Erythroblast (primary cell): ENCODE data around the gene VCX2.
"Not testable (repeated sequence)": the region's sequence is repeated elsewhere in the genome, so short reads cannot be mapped to it uniquely, and the experiment has no call there.

Experiments
- DNase-seq, 2 experiments: peaks; one replicate each; lab custom pipeline; 2025; lab: John Stamatoyannopoulos, UW
- GATA1 ChIP-seq: IDR thresholded peaks from 2 replicates; pipeline ENCODE4 v1.6.1; 2011; ENCODE audit warnings: low read depth, mild to moderate bottlenecking, control low read depth, low read length, moderate library complexity
- POLR2A ChIP-seq: IDR thresholded peaks from 2 replicates; pipeline ENCODE4 v1.6.1; 2011; ENCODE audit warnings: mild to moderate bottlenecking, low read length

VCX2 gene

DNA sequence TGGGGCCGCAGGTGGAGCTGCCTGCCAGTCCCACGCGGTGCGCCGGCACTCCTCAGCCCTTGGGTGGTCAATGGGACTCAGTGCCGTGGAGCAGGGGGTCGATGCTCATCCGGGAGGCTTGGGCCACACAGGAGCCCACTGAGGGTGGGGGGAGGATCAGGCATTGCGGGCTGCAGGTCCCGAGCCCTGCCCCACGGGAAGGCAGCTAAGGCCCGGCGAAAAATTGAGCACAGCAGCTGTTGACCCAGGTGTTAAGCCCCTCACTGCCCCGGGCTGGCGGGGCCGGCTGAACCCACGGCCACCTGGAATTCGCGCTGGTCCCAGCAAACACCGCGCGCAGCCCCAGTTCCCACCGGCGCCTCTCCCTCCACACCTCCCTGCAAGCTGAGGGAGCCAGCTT is 26.1 kb downstream of the VCX2 start:
- no peak for DNase-seq
- TF ChIP-seq GATA1: no peak
- no peak for TF ChIP-seq POLR2A

DNA sequence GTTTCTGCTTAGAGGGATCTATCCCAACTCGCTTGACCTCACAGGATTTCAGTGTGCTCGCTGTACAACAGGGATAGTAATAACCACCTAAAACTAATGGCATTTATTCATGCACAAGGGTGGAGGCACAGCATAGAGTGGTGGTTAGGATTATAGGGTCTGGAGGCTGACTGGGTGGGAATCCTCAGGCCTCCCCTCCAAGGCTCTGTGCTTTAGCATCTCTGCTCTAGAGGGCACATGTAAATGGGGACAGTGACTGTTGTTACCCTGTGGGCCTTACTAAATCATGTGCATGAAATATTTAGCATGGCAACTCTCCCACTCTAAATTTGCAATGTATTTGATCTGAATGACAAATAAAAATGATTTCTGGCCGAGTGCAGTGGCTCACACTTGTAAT is 29.2 kb downstream of the VCX2 start:
- no peak for DNase-seq

GRCh38 chrX:8140986-8141744 is 29.9 kb downstream of the VCX2 start:
- no peak for TF ChIP-seq GATA1
- TF ChIP-seq POLR2A: no peak
- no peak for DNase-seq

More for the DNA sequence above, 29.2 kb downstream of the VCX2 start:
- no peak for TF ChIP-seq POLR2A
- TF ChIP-seq GATA1: no peak

DNA sequence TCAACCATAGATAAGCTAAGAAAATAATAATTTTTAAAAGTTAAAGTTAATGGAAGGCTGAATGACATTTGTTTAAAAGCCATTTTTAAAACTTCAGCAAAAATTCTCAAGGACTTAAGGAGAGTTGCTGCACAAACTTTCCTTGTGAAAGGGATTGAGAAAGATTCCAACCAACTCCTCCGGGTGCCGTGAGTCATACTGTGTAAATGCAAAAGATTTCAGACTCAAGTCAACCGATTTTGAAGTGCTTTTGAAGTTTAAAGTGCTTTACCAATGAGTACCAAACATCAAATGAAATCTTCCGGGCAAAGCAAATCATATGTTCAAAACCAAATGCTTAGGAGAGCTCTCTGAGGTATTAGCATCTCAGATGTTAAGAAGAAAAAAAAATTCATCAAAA is 31.4 kb downstream of the VCX2 start:
- no peak for DNase-seq
- TF ChIP-seq GATA1 (no peak), POLR2A (no peak)

GRCh38 chrX:8138252-8138651 is 32.8 kb downstream of the VCX2 start:
- TF ChIP-seq GATA1 (no peak), POLR2A (no peak)
- DNase-seq: no peak

GRCh38 chrX:8126648-8127047 is 44.4 kb downstream of the VCX2 start:
- no peak for TF ChIP-seq POLR2A
- TF ChIP-seq GATA1: no peak
- DNase-seq: no peak

DNA sequence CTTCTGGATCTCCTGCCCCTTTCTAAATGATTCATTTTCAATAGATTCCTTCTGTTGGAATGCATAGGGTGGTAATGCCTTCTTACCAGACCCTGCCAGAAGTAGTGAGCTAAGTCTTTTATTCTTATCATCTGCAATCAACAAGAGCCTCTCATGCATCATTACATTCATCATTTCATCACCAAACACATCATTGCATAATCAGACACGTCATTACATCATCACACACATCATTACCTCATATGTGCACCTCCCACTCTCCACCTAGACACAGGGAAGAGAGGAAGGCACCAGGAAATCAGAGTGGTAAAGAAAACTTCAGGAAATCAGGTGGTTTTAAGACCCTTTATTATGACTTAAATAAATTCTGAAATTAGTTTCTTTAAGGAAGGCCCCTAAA is 45.0 kb downstream of the VCX2 start:
- TF ChIP-seq POLR2A: no peak
- no peak for TF ChIP-seq GATA1
- DNase-seq: no peak

DNA sequence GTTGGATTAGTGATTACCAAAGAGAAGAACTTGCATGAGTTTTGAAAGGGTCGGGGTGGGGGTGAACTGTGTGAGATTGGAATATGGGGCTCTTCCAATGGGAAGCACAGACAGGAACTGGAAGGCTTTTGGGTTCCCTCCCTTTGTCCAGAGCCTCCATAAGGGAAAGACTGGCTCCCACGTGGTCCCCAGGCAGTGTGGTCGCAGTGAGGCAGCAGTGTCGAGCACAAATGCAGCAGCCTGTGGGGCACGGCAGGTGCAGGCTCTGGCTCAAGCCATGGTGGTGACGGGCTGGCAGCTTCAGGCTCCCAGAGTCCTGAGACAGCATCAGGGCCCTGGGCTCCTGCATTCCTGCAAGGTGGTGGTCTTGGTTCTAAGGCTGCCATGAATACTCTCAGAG is 45.5 kb downstream of the VCX2 start:
- DNase-seq: no peak
- TF ChIP-seq POLR2A (no peak), GATA1 (no peak)

DNA sequence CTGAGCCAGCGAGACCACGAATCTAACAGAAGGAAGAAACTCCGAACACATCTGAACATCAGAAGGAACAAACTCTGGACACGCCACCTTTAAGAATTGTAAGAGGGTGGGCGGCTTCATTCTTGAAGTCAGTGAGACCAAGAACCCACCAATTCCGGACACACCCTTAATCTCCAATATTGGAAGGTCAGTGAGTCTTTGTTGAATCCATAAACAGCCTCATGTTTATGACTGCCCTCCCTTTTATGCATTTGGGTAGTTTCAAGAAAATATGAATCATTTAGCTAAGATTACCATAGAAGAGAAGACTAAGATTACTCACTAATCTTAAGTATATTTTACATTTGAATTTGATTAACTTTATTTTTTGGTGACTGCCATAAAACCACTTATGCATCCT is 48.5 kb downstream of the VCX2 start:
- TF ChIP-seq GATA1: no peak
- no peak for TF ChIP-seq POLR2A
- no peak for DNase-seq

DNA sequence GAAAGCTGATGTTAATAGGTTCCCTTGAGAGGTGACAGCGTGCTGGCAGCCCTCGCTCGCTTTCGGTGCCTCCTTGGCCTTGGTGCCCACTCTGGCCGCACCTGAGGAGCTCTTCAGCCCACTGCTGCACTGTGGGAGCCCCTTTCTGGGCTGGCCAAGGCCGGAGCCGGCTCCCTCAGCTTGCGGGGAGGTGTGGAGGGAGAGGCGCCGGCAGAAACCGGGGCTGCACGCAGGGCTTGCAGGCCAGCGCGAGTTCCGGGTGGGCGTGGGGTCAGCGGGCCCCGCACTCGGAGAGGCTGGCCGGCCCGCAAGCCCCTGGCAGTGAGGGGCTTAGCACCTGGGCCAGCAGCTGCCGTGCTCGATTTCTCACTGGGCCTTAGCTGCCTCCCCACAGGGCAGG is 49.7 kb downstream of the VCX2 start:
- not testable (repeated sequence) for DNase-seq
